ENCODE data around the gene CACNA1I. TPM values are rescaled to one million over a fixed set of nuclear protein-coding genes. Genes with fewer than 3 reads are reported as not detected.
A peak's percentile ranks its signal among the peaks of the same experiment; 100 is the strongest.

CACNA1I gene
- total RNA-seq, 2 donors from 2014 or later: 0.33 to 0.52 TPM

DNA sequence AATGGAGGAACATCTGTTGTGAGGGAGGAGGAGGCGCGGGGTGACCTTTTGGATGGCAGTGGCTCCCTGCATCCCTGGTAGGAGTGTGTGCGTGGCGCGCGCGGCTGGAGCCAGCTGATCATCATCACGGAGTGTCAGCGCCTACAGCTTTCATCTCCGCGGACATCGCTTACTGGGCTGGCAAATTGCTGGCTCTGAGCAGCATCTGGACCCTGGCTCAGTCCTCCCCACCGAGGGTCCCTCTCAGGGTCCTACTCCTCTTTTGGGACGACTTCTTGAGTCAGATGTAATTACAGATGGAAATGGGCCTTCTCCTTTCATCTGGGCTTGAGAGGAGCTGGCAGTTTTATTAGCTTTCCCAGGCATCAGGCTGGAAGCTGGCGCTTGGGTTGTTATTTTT lies 85.3 kb downstream of the CACNA1I start:
- peak in 1 of 4 donors; percentile 11 for DNase-seq
- intact Hi-C loops (cut with DNase I): no loop called here
- WGBS, 2 donors: 47 to 68% methylated on average over 15 of the region's 15 CpGs

DNA sequence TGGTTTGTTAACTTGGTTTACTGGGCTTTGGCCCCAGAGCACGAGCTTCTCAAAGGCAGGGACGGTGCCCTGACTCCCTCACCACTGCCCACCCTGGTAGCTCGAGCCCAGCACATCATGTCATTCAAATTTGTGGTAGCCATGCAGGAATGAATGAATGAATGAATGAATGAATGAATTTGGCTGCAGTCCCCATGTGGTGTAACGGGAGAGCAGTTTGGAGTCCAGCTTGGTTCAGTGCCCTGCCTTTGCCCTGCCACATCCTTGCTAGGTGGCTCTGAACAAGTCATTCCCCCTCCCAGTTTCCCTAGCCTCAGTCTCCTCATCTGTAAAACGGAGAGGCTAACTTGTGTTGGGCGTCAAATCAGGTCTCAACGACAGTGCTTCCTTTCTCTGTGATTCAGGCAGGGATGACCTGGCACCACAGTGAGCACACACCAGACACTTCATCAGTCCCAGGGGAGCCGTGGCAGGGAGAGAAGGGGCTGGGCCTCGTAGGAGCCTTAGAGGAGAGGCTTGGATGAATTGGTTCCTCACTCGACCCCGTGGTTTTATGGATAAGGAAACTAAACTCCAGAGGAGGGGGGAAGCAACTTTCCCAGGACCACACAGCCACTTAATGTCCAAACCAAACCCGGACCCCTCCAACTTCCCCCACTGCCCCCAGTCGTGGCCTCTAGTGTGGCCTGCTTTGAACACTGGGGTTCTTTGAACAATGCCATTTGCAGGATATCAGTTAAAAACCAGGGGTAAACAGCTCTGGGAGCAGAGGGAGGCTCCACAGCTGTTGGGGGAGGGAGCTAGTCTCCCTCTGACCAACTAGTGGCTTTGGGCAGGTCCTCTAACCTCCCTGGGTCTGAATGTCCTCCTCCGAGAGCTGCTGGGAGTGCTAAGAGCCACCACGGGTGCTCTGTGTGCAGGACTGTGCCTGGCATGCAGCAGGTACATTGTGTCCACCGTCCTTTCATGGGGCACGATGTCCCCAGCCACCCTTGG lies 86.2 kb downstream of the CACNA1I start:
- DNase-seq: peak in 3 of 4 donors; percentile 20 to 34 (median 22)
- Histone ChIP-seq H3K9me3 (no peaks in the 10 kb centered on the region), H3K27me3 (peaks cover 0 to 4% of the 10 kb centered on the region in 2 donors), H3K4me3 (no peak overlapping the region), H3K36me3 (replicated peaks in 1 of 2; ENCODE audit: insufficient read depth in 1 of 2, low read depth in 2 of 2) (no peaks in the 10 kb centered on the region), H3K4me1 (peaks cover 1% of the 10 kb centered on the region), H3K27ac (no peak overlapping the region)
- TF ChIP-seq, protein P1, sequence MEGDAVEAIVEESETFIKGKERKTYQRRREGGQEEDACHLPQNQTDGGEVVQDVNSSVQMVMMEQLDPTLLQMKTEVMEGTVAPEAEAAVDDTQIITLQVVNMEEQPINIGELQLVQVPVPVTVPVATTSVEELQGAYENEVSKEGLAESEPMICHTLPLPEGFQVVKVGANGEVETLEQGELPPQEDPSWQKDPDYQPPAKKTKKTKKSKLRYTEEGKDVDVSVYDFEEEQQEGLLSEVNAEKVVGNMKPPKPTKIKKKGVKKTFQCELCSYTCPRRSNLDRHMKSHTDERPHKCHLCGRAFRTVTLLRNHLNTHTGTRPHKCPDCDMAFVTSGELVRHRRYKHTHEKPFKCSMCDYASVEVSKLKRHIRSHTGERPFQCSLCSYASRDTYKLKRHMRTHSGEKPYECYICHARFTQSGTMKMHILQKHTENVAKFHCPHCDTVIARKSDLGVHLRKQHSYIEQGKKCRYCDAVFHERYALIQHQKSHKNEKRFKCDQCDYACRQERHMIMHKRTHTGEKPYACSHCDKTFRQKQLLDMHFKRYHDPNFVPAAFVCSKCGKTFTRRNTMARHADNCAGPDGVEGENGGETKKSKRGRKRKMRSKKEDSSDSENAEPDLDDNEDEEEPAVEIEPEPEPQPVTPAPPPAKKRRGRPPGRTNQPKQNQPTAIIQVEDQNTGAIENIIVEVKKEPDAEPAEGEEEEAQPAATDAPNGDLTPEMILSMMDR (IDR thresholded peaks at IDR 0.05): no peak
- no peak for TF ChIP-seq POLR2A (IDR thresholded peaks at IDR 0.05)
- intact Hi-C loops (cut with DNase I): no loop called here
- WGBS, 2 donors: 44 to 51% methylated on average over 11 to 17 of the region's 17 CpGs
- no peak for ATAC-seq

More for the DNA sequence above, 85.3 kb downstream of the CACNA1I start:
- Histone ChIP-seq H3K4me3 (no peak overlapping the region), H3K36me3 (replicated peaks in 1 of 2; ENCODE audit: insufficient read depth in 1 of 2, low read depth in 2 of 2) (no peaks in the 10 kb centered on the region), H3K27ac (no peak overlapping the region), H3K4me1 (no peaks in the 10 kb centered on the region), H3K27me3 (no peaks in the 10 kb centered on the region), H3K9me3 (no peaks in the 10 kb centered on the region)
- TF ChIP-seq POLR2A (IDR thresholded peaks at IDR 0.05): no peak
- TF ChIP-seq, protein P1 (IDR thresholded peaks at IDR 0.05): no peak
- no peak for ATAC-seq

DNA sequence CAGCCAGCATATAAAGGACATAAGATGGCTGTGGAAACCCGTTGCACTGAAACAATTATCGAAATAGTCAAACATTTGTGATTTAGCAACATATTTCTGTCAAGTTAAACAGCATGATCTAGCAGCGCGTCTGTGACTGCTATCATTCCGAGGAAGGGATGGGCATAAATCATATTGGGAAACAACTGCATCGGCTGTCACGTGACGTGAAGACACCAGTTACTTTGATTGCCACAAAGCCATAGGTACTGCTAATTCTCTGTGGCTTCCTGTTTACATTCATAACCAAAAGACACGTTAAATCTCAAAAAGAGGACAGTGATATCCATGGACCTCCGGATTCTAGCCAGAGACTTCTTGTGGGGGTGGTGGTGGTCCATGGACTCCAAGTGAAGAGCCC lies 87.8 kb downstream of the CACNA1I start:
- peaks cover 12% of the 10 kb centered on the region for H3K4me1 ChIP-seq
- TF ChIP-seq, protein P1 (IDR thresholded peaks at IDR 0.05): no peak
- no peak for TF ChIP-seq POLR2A (IDR thresholded peaks at IDR 0.05)
- peaks cover 0 to 19% of the 10 kb centered on the region in 2 donors for H3K27me3 ChIP-seq
- H3K27ac ChIP-seq: no peak overlapping the region
- H3K9me3 ChIP-seq: no peaks in the 10 kb centered on the region
- ATAC-seq: no peak
- WGBS, 2 donors: 58 to 65% methylated on average over 10 of the region's 10 CpGs
- intact Hi-C loops (cut with DNase I): no loop called here
- DNase-seq: no peak
- no peak overlapping the region for H3K4me3 ChIP-seq
- H3K36me3 ChIP-seq (replicated peaks in 1 of 2; ENCODE audit: insufficient read depth in 1 of 2, low read depth in 2 of 2): no peaks in the 10 kb centered on the region

DNA sequence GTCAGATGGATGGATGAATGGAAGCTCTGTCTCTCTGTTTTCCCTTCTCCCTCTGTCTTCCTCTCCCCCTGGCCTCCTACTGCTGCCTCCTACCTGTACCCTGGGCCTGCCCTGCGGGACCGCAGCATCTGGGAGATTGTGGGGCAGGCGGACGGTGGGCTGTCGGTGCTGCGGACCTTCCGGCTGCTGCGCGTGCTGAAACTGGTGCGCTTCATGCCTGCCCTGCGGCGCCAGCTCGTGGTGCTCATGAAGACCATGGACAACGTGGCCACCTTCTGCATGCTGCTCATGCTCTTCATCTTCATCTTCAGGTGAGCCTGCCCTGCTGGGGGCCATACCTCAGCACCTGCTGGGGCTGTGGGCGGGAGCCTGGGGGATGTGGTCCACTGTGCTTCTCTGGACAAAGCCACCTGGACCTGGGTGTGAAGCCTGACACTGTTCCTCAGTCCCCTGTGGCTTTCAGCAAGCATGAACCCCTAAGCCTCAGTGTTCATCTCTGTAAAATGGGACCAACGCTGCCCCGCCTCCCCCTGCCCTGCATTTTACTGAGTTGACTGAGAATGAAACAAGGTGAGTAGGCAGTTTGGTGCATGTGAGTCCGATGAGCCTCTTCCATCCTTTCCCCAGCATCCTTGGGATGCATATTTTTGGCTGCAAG lies 88.4 kb downstream of the CACNA1I start:
- no peak for TF ChIP-seq POLR2A (IDR thresholded peaks at IDR 0.05)
- TF ChIP-seq, protein P1 (IDR thresholded peaks at IDR 0.05): no peak
- Histone ChIP-seq H3K36me3 (replicated peaks in 1 of 2; ENCODE audit: insufficient read depth in 1 of 2, low read depth in 2 of 2) (no peaks in the 10 kb centered on the region), H3K27ac (no peak overlapping the region), H3K9me3 (no peaks in the 10 kb centered on the region), H3K4me3 (no peak overlapping the region), H3K4me1 (peaks cover 14% of the 10 kb centered on the region), H3K27me3 (peaks cover 0 to 19% of the 10 kb centered on the region in 2 donors)
- no peak for DNase-seq
- no peak for ATAC-seq
- intact Hi-C loops (cut with DNase I): no loop called here
- 70 to 84% methylated on average over 3 to 18 of the region's 18 CpGs for WGBS, 2 donors

Data from body of pancreas (tissue), 4 donors.